A673 (cell line): ENCODE results near the gene DDR2.

ENCODE experiments used
- EZH2 ChIP-seq: fragments of 200-600 bp; sonication (generic); IDR thresholded peaks from 2 replicates; pipeline ENCODE4 v1.6.1; 2017; ENCODE audit warnings: borderline replicate concordance, low read depth, mild to moderate bottlenecking, mixed read lengths, antibody characterized with exemption, low read length; ENCODE audit not compliant: poor library complexity, severe bottlenecking
- TF ChIP-seq, protein P1 (sequence below): fragments of 300-800, 200-600 bp; sonication (generic); conservative IDR thresholded peaks from 2 replicates; pipeline ENCODE4 v1.5.1; 2017; ENCODE audit warnings: low read depth, mild to moderate bottlenecking, antibody characterized with exemption, low read length, moderate library complexity, mixed read lengths

DNA sequence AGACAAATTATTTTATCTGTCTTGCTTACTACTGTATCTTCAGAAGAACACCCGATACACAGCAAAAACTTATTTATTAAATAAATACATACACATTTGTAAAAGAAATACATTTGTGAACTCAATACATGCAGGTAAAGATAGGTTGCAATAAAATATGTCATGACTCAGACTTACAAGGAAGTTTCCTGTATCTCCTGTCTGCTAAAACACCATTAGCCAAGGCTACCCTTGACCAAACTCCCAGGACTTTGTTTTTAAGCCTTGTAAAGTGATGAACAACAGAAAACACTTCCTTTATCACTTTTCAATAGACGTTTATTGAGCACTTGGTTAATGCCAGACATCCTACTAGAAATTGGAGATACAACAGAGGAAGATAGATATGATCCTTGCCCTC is 101.8 kb downstream of the DDR2 start:
- no peak for TF ChIP-seq EZH2
- TF ChIP-seq, protein P1, sequence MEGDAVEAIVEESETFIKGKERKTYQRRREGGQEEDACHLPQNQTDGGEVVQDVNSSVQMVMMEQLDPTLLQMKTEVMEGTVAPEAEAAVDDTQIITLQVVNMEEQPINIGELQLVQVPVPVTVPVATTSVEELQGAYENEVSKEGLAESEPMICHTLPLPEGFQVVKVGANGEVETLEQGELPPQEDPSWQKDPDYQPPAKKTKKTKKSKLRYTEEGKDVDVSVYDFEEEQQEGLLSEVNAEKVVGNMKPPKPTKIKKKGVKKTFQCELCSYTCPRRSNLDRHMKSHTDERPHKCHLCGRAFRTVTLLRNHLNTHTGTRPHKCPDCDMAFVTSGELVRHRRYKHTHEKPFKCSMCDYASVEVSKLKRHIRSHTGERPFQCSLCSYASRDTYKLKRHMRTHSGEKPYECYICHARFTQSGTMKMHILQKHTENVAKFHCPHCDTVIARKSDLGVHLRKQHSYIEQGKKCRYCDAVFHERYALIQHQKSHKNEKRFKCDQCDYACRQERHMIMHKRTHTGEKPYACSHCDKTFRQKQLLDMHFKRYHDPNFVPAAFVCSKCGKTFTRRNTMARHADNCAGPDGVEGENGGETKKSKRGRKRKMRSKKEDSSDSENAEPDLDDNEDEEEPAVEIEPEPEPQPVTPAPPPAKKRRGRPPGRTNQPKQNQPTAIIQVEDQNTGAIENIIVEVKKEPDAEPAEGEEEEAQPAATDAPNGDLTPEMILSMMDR: no peak
